ENCODE measurements around the gene GRID1.

- TF ChIP-seq POLR2A (IDR thresholded peaks at IDR 0.05) (no peak), POLR2AphosphoS5 (IDR thresholded peaks at IDR 0.05) (no peak)
- TF ChIP-seq, protein P1, sequence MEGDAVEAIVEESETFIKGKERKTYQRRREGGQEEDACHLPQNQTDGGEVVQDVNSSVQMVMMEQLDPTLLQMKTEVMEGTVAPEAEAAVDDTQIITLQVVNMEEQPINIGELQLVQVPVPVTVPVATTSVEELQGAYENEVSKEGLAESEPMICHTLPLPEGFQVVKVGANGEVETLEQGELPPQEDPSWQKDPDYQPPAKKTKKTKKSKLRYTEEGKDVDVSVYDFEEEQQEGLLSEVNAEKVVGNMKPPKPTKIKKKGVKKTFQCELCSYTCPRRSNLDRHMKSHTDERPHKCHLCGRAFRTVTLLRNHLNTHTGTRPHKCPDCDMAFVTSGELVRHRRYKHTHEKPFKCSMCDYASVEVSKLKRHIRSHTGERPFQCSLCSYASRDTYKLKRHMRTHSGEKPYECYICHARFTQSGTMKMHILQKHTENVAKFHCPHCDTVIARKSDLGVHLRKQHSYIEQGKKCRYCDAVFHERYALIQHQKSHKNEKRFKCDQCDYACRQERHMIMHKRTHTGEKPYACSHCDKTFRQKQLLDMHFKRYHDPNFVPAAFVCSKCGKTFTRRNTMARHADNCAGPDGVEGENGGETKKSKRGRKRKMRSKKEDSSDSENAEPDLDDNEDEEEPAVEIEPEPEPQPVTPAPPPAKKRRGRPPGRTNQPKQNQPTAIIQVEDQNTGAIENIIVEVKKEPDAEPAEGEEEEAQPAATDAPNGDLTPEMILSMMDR (IDR thresholded peaks at IDR 0.05 in 8 of 11, conservative IDR thresholded peaks at IDR 0.05 in 3 of 11), result no peak
These were observed 27.2 kb downstream of the GRID1 start for GRCh38 chr10:86339226-86339865.
